A549 (cell line): ENCODE data around the gene PPY.

Source experiments
- MAX ChIP-seq: IDR thresholded peaks from 2 replicates; pipeline ENCODE4 v1.6.1; 2012
- MYC ChIP-seq: IDR thresholded peaks from 2 replicates; pipeline ENCODE4 v1.6.1; 2012; ENCODE audit warnings: mild to moderate bottlenecking, inconsistent platforms, low read length, improper control_type of control experiment, borderline replicate concordance
- TF ChIP-seq, protein P1 (sequence below): fragments of >200 bp; sonication (Bioruptor Twin); formaldehyde crosslinking; IDR thresholded peaks from 3 replicates; pipeline ENCODE4 v1.5.1; 2016

- TF ChIP-seq MAX (no peak), MYC (no peak)
- TF ChIP-seq, protein P1, sequence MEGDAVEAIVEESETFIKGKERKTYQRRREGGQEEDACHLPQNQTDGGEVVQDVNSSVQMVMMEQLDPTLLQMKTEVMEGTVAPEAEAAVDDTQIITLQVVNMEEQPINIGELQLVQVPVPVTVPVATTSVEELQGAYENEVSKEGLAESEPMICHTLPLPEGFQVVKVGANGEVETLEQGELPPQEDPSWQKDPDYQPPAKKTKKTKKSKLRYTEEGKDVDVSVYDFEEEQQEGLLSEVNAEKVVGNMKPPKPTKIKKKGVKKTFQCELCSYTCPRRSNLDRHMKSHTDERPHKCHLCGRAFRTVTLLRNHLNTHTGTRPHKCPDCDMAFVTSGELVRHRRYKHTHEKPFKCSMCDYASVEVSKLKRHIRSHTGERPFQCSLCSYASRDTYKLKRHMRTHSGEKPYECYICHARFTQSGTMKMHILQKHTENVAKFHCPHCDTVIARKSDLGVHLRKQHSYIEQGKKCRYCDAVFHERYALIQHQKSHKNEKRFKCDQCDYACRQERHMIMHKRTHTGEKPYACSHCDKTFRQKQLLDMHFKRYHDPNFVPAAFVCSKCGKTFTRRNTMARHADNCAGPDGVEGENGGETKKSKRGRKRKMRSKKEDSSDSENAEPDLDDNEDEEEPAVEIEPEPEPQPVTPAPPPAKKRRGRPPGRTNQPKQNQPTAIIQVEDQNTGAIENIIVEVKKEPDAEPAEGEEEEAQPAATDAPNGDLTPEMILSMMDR = no peak
Observed at GRCh38 chr17:43912635-43913304, 29.5 kb downstream of the PPY start.
